Gastroesophageal sphincter (tissue), 3 donors: ENCODE results near the gene KCNH8.
"Not testable (repeated sequence)": the region's sequence is repeated elsewhere in the genome, so short reads cannot be mapped to it uniquely, and the experiment has no call there.

Experiments used
- EP300 ChIP-seq: sonication (generic); formaldehyde crosslinking; IDR thresholded peaks from one replicate; pipeline ENCODE4 v1.6.1; 2017; ENCODE audit warnings: antibody characterized with exemption, mild to moderate bottlenecking
- TF ChIP-seq, protein P1 (sequence below), 4 experiments: fragments of 200-600 bp in 2 of 4; fragments of 450-650 bp in 2 of 4; sonication (generic) in 1 of 4; IDR thresholded peaks; one replicate each; pipeline ENCODE4 v1.5.1; 2017 to 2019; ENCODE audit warnings: antibody characterized with exemption in 4 of 4, mild to moderate bottlenecking in 2 of 4, moderate library complexity in 2 of 4

DNA sequence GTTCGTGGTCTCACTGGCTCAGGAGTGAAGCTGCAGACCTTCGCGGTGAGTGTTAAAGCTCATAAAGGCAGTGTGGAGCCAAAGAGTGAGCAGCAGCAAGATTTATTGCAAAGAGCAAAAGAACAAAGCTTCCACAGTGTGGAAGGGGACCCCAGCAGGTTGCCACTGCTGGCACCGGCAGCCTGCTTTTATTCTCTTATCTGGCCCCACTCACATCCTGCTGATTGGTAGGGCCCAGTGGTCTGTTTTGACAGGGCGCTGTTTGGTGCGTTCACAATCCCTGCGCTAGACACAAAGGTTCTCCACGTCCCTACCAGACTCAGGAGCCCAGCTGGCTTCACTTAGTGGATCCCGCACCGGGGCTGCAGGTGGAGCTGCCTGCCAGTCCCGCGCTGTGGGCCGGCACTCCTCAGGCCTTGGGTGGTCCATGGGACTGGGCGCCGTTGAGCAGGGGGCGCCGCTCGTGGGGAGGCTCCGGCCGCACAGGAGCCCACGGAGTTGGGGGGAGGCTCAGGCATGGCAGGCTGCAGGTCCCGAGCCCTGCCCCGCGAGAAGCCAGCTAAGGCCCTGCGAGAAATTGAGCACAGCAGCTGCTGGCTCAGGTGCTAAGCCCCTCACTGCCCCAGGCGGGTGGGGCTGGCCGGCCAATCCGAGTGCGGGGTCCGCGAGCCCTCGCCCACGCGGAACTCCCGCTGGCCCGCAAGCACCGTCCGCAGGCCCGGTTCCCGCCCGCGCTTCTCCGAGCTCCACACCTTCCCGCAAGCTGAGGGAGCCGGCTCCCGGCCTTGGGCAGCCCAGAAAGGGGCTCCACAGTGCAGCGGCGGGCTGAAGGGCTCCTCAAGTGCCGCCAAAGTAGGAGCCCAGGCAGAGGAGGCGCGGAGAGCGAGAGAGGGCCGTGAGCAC, 85.8 kb downstream of the KCNH8 start:
- TF ChIP-seq, protein P1, sequence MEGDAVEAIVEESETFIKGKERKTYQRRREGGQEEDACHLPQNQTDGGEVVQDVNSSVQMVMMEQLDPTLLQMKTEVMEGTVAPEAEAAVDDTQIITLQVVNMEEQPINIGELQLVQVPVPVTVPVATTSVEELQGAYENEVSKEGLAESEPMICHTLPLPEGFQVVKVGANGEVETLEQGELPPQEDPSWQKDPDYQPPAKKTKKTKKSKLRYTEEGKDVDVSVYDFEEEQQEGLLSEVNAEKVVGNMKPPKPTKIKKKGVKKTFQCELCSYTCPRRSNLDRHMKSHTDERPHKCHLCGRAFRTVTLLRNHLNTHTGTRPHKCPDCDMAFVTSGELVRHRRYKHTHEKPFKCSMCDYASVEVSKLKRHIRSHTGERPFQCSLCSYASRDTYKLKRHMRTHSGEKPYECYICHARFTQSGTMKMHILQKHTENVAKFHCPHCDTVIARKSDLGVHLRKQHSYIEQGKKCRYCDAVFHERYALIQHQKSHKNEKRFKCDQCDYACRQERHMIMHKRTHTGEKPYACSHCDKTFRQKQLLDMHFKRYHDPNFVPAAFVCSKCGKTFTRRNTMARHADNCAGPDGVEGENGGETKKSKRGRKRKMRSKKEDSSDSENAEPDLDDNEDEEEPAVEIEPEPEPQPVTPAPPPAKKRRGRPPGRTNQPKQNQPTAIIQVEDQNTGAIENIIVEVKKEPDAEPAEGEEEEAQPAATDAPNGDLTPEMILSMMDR (IDR thresholded peaks at IDR 0.05), result not testable (repeated sequence)
- not testable (repeated sequence) for TF ChIP-seq EP300
